K562 (cell line): ENCODE measurements around the gene BTBD2. TPM values are rescaled to one million over a fixed set of nuclear protein-coding genes. Genes with fewer than 3 reads are reported as not detected.

Experiments used
- ATAC-seq: fragments of 200-7000 bp; cut with Tn5 transposase; 3 replicates; pipeline ENCODE4 v1.9.1; 2020; ENCODE audit warnings: moderate library complexity
- BruUV-seq: library from RNA; stranded (reverse); fragments of 400-500 nt; replicated peaks from 2 replicates; lab custom pipeline; 2021; lab: Mats Ljungman, UMichigan
- CTCF ChIA-PET: fragments of 300-600 bp; formaldehyde crosslinking; extraction: SDS; loops from one replicate; lab custom pipeline; 2021; ENCODE audit warnings: low intra/inter-chr PET ratio; lab: Yijun Ruan, JAX
- POLR2A ChIA-PET: fragments of 300-600, 350-650 bp; sonication (Branson Sonifier 250); formaldehyde crosslinking; extraction: SDS; loops from one replicate; lab custom pipeline; 2021; ENCODE audit warnings: antibody characterized with exemption, inconsistent platforms; lab: Yijun Ruan, JAX
- DNase-seq, 4 experiments: peaks; one replicate each; pipeline versions ENCODE4 v3.0.0 to v3.0.0-alpha.2; 2011 to 2018; ENCODE audit warnings: low spot score in 3 of 4, mixed read lengths in 3 of 4; ENCODE audit errors: extremely low read depth in 1 of 4
- FAIRE-seq: peaks from 2 replicates; lab custom pipeline; 2011; peaks lifted over from hg19 to GRCh38; lab: Jason Lieb, UNC
- H2AFZ ChIP-seq: 2 replicates; pipeline ENCODE4 v1.6.0; 2011; ENCODE audit warnings: low read depth, low read length, control low read depth, inconsistent platforms
- H3K27ac ChIP-seq: fragments of 200-600 bp; 3 replicates; pipeline ENCODE4 v1.8.0; 2011; ENCODE audit warnings: low read depth, mild to moderate bottlenecking, control low read depth, inconsistent platforms, low read length, moderate library complexity, mixed read lengths; ENCODE audit errors: extremely low read depth
- H3K27me3 ChIP-seq, 2 experiments: fragments of 300-600 bp in 1 of 2; 2 replicates in 1 of 2; 3 replicates in 1 of 2; pipeline versions ENCODE4 v1.6.0 to v1.8.0; 2011; ENCODE audit warnings: inconsistent platforms in 2 of 2, low read length in 2 of 2, mild to moderate bottlenecking in 1 of 2, mixed read lengths in 1 of 2, moderate library complexity in 1 of 2; ENCODE audit not compliant: control insufficient read depth in 2 of 2, insufficient read depth in 2 of 2
- H3K36me3 ChIP-seq: fragments of 300-600 bp; 3 replicates; pipeline ENCODE4 v1.8.0; 2011; ENCODE audit warnings: mild to moderate bottlenecking, low read length, inconsistent platforms; ENCODE audit not compliant: control insufficient read depth, insufficient read depth
- H3K4me1 ChIP-seq, 2 experiments: fragments of 200-600 bp in 1 of 2; replicated peaks in 1 of 2; 2 replicates in 1 of 2; 3 replicates in 1 of 2; pipeline versions ENCODE4 v1.5.1 to v1.8.0; 2011; ENCODE audit warnings: inconsistent platforms in 2 of 2, low read length in 2 of 2, mild to moderate bottlenecking in 1 of 2, mixed read lengths in 1 of 2, moderate library complexity in 1 of 2; ENCODE audit not compliant: control insufficient read depth in 2 of 2, insufficient read depth in 2 of 2
- H3K4me2 ChIP-seq: 2 replicates; pipeline ENCODE4 v1.6.1; 2011; ENCODE audit warnings: low read length, control low read depth, inconsistent platforms, mixed read lengths; ENCODE audit not compliant: insufficient read depth
- H3K4me3 ChIP-seq: fragments of 200-600 bp; sonication (generic), shearing (Covaris generic); 2 replicates; pipeline ENCODE4 v1.5.1; 2016; ENCODE audit warnings: control low read depth, inconsistent platforms
- H3K79me2 ChIP-seq: fragments of 200-600 bp; 3 replicates; pipeline ENCODE4 v1.8.0; 2011; ENCODE audit warnings: low read length, inconsistent platforms; ENCODE audit not compliant: control insufficient read depth, insufficient read depth
- H3K9ac ChIP-seq, 2 experiments: 2 replicates each; pipeline versions ENCODE4 v1.6.0 to v1.6.1; 2011; ENCODE audit warnings: low read depth in 2 of 2, low read length in 2 of 2, control low read depth in 1 of 2, inconsistent platforms in 1 of 2, mild to moderate bottlenecking in 1 of 2, mixed read lengths in 1 of 2; ENCODE audit not compliant: insufficient read depth in 1 of 2
- H3K9me1 ChIP-seq: one replicate; pipeline ENCODE4 v1.6.0; 2011; ENCODE audit warnings: inconsistent platforms, mild to moderate bottlenecking, low read length, moderate library complexity; ENCODE audit not compliant: control insufficient read depth, insufficient read depth
- H3K9me3 ChIP-seq: replicated peaks from 2 replicates; pipeline ENCODE4 v1.5.1; 2011; ENCODE audit warnings: low read depth, low read length, inconsistent platforms; ENCODE audit not compliant: control insufficient read depth, insufficient read depth
- H4K20me1 ChIP-seq: replicated peaks from 2 replicates; pipeline ENCODE4 v1.6.1; 2011; ENCODE audit warnings: low read length, inconsistent platforms, mixed read lengths; ENCODE audit not compliant: control insufficient read depth, insufficient read depth
- ATF2 ChIP-seq: sonication (generic); formaldehyde crosslinking; IDR thresholded peaks from 2 replicates; pipeline ENCODE4 v1.8.1; 2022; ENCODE audit warnings: missing genetic modification reagents
- CHD4 ChIP-seq: fragments of 200-600 bp; sonication (generic); IDR thresholded peaks from 3 replicates; pipeline ENCODE4 v1.6.1; 2012; ENCODE audit warnings: low read depth, mild to moderate bottlenecking, mixed read lengths, low read length, inconsistent platforms; ENCODE audit not compliant: insufficient read depth, insufficient replicate concordance, poor library complexity, severe bottlenecking
- GTF3C2 ChIP-seq: IDR thresholded peaks from 3 replicates; pipeline ENCODE4 v1.6.1; 2011; ENCODE audit warnings: borderline replicate concordance, mild to moderate bottlenecking, moderate library complexity; ENCODE audit not compliant: insufficient read length; ENCODE audit errors: extremely low read depth
- JUND ChIP-seq, 2 experiments: IDR thresholded peaks; 2 replicates in 1 of 2; 3 replicates in 1 of 2; pipeline ENCODE4 v1.6.1; 2011; ENCODE audit warnings: borderline replicate concordance in 2 of 2, low read depth in 2 of 2, low read length in 2 of 2, improper control_type of control experiment in 1 of 2, missing biosample characterization in 1 of 2, missing genetic modification characterization in 1 of 2, missing genetic modification reagents in 1 of 2
- KAT7 ChIP-seq: sonication (generic); formaldehyde crosslinking; IDR thresholded peaks from 2 replicates; pipeline ENCODE4 v1.8.0; 2022; ENCODE audit warnings: missing genetic modification reagents, mild to moderate bottlenecking, borderline replicate concordance
- PHB ChIP-seq: fragments of 250-450 bp; sonication (Bioruptor Pico); IDR thresholded peaks from 2 replicates; pipeline ENCODE4 v1.5.0; 2021
- TCF7L2 ChIP-seq: fragments of 150-350 bp; IDR thresholded peaks from 2 replicates; pipeline ENCODE4 v1.6.1; 2016; ENCODE audit warnings: low read depth, mild to moderate bottlenecking, low read length, moderate library complexity
- ZKSCAN1 ChIP-seq: fragments of 150-350 bp; IDR thresholded peaks from 2 replicates; pipeline ENCODE4 v1.6.1; 2016; ENCODE audit warnings: low read depth, low read length
- ZNF316 ChIP-seq: fragments of 450-650 bp; IDR thresholded peaks from 2 replicates; pipeline ENCODE4 v1.6.1; 2016
- WGBS: fragments of 100-300 bp; shearing (Covaris generic); methylation state at CpG from one replicate; pipeline ENCODE4 v1.1.6; 2016; ENCODE audit warnings: low coverage, mixed read lengths; ENCODE audit not compliant: insufficient coverage; ENCODE audit errors: missing lambda C conversion rate; 5-methylcytosine and 5-hydroxymethylcytosine counted together
- in situ Hi-C: fragments of 300-500 bp; cut with MboI; formaldehyde crosslinking; loops from 4 replicates; pipeline ENCODE4 v1.15.0; 2018; ENCODE audit warnings: inconsistent platforms, mixed read lengths
- intact Hi-C: fragments of 100-400 bp; cut with micrococcal nuclease; formaldehyde crosslinking; loops from 2 replicates; pipeline ENCODE4 v1.14.2; 2022
- polyA plus RNA-seq, 8 experiments: library from polyadenylated mRNA; depleted of rRNA in 4 of 8; stranded (reverse) in 5 of 8; unstranded in 3 of 8; fragments of >200 nt; fragmentation: Nextera tagmentation in 2 of 8; fragmentation: Illumina TruSeq in 1 of 8; extraction: Ambion mirVana in 2 of 8; extraction: Trizol in 1 of 8; gene quantifications; 2 replicates each; pipeline versions ENCODE4 v1.2.1 to v1.2.3, GENCODE V29; 2011 to 2014; ENCODE audit warnings: inconsistent platforms in 1 of 8, missing spikeins in 1 of 8
- total RNA-seq, 7 experiments: library from RNA; depleted of rRNA in 6 of 7; stranded (reverse); fragments of >200 nt in 6 of 7; fragmentation: Illumina TruSeq in 2 of 7; extraction: Trizol in 2 of 7; gene quantifications; 2 replicates each; pipeline versions ENCODE4 v1.2.1 to v1.2.3, GENCODE V29; 2011 to 2021; ENCODE audit warnings: low replicate concordance in 1 of 7

Gene BTBD2
- total and polyA plus RNA-seq, 9 of the 15 experiments (the other 6 are each of a cell fraction or from before 2014, with no cell fraction given), result 0.10 to 15.6 (median 6.9) TPM

- intact Hi-C loops (loop anchor here (5.0 kb wide), 1 partner anchor 137 kb away; no protein-coding TSS in a partner anchor), in situ Hi-C loops (no loop called here)
- CTCF ChIA-PET, result no interaction called here
Observed at GRCh38 chr19:2063824-2064223, 48.3 kb upstream of the BTBD2 start.

More at GRCh38 chr19:2063824-2064223, 48.3 kb upstream of the BTBD2 start:
- BruUV-seq, result no TSS peak
- Histone ChIP-seq H3K9me1 (no peaks in the 10 kb centered on the region), H3K36me3 (no peaks in the 10 kb centered on the region)
- TF ChIP-seq CHD4 (no peak), GTF3C2 (no peak), PHB (CRISPR knock-in tag) (no peak), ZNF316 (no peak), ATF2 (no peak), KAT7 (CRISPR knock-in tag) (no peak), ZKSCAN1 (no peak), TCF7L2 (no peak), JUND (IDR thresholded peaks at IDR 0.05; ENCODE audit: borderline replicate concordance, low read depth, low read length) (no peak), JUND (tag; IDR thresholded peaks at IDR 0.05; ENCODE audit: borderline replicate concordance, low read depth, low read length) (no peak)
- TF ChIP-seq, all 486 proteins: peak for 0
- H3K27ac ChIP-seq, result no peak overlapping the region
- H3K4me1 ChIP-seq, result peaks cover 23 to 54% of the 10 kb centered on the region in 2 experiments
- no peaks in the 10 kb centered on the region for H4K20me1 ChIP-seq
- no peak overlapping the region for H3K4me2 ChIP-seq
- peaks cover 9% of the 10 kb centered on the region; the same call in 2 of the 3 replicates for H3K79me2 ChIP-seq
- DNase-seq, result no peak
- WGBS, result 74% methylated on average over 7 of the region's 8 CpGs
- H3K9ac ChIP-seq, result no peak overlapping the region
- H2AFZ ChIP-seq, result no peak overlapping the region
- no peak for ATAC-seq
- POLR2A ChIA-PET, result interaction anchor here (0.6 to 6.8 kb wide), 4 partner anchors 16 to 572 kb away, joined by 3 to 72 read pairs (median 6); no protein-coding TSS in a partner anchor
- H3K4me3 ChIP-seq, result no peak overlapping the region
- no peaks in the 10 kb centered on the region for H3K9me3 ChIP-seq
- FAIRE-seq, result no peak
- H3K27me3 ChIP-seq, result no peaks in the 10 kb centered on the region
